HL-60 (cell line): ENCODE results near the gene PKDREJ.

Experiments used
- DNase-seq, 2 experiments: peaks; one replicate each; pipeline ENCODE4 v3.0.0-alpha.2; 2010 to 2020; ENCODE audit warnings: low read depth in 1 of 2, low spot score in 1 of 2
- H3K27ac ChIP-seq: fragments of 250-450 bp; sonication (Bioruptor Pico); replicated peaks from 2 replicates; pipeline ENCODE4 v1.5.1; 2020; ENCODE audit warnings: mild to moderate bottlenecking, moderate library complexity
- H3K27me3 ChIP-seq: fragments of 250-450 bp; sonication (Bioruptor Pico); 2 replicates; pipeline ENCODE4 v1.5.1; 2021; ENCODE audit warnings: mild to moderate bottlenecking, moderate library complexity; ENCODE audit not compliant: insufficient read depth, poor library complexity, severe bottlenecking
- H3K4me3 ChIP-seq: replicated peaks from 2 replicates; pipeline ENCODE4 v1.5.1; 2011; ENCODE audit warnings: mild to moderate bottlenecking, control low read depth, low read length; ENCODE audit not compliant: insufficient read depth
- CTCF ChIP-seq: IDR thresholded peaks from one replicate; pipeline ENCODE4 v1.5.1; 2011; ENCODE audit warnings: low read length, control low read depth, inconsistent platforms; ENCODE audit not compliant: insufficient read depth
- GABPA ChIP-seq: IDR thresholded peaks from 2 replicates; pipeline ENCODE4 v1.6.1; 2012; ENCODE audit warnings: low read depth
- POLR2AphosphoS5 ChIP-seq: IDR thresholded peaks from 2 replicates; pipeline ENCODE4 v1.6.1; 2012; ENCODE audit warnings: low read depth
- REST ChIP-seq: IDR thresholded peaks from 2 replicates; pipeline ENCODE4 v1.6.1; 2012; ENCODE audit warnings: low read depth; ENCODE audit not compliant: insufficient replicate concordance
- SPI1 ChIP-seq: IDR thresholded peaks from 2 replicates; pipeline ENCODE4 v1.6.1; 2012; ENCODE audit warnings: low read depth, mild to moderate bottlenecking, borderline replicate concordance

The PKDREJ gene

DNA sequence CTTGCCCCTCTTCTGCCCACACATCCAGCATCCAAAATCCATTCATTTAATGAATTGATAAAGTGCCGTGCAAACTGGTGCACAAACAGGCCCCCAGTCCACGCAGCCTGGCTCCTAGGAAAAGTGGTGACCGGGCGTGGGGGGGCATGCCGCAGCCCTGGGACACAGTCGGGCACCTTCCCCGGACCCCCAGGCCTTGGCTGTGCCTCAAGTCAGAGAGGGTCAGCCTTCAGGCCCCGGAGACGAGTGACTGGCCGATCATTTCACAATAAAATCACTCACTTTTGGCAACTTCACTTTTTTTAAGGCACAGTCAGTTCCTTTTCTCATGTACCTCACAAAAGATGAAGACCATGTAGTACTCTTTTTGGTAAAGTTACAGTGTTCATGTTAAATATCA, 21.1 kb downstream of the PKDREJ start:
- Histone ChIP-seq H3K4me3 (no peak overlapping the region), H3K27ac (no peak overlapping the region), H3K27me3 (no peaks in the 10 kb centered on the region)
- DNase-seq: peak in 1 of 2 experiments; percentile 8
- TF ChIP-seq POLR2AphosphoS5 (no peak), CTCF (no peak), SPI1 (no peak), REST (no peak), GABPA (no peak)

DNA sequence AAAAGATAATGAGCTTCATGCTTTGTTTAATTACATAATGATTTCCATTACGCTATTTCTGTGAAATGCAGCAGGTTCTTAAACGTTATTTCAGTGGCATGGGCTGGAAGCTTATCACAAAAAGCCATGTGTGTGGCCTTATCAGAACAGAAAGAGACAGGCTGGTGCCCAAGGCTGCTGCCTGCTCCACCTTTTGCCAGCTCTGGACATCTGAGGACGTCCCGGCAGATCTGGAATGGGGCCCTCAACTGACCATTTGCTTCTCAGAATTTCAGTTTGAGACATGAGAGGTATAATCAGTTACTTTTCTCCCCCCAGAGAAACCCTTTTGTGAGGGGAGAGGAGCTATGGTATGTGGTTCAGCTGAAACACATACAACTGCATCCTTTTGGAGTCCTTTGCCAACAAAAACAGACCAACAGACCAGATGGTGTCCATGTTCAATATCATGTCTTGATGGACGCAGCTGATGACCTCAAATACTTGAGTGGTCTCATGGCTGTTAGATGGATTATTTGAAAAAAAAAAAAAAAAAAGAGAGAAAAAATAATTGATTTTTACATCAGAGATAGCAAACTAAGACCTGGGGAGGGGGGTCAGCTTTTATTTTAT, 21.6 kb downstream of the PKDREJ start:
- H3K27ac ChIP-seq: no peak overlapping the region
- DNase-seq: no peak
- no peak overlapping the region for H3K4me3 ChIP-seq
- TF ChIP-seq POLR2AphosphoS5 (no peak), REST (no peak), SPI1 (no peak), GABPA (no peak), CTCF (no peak)
- H3K27me3 ChIP-seq: no peaks in the 10 kb centered on the region

DNA sequence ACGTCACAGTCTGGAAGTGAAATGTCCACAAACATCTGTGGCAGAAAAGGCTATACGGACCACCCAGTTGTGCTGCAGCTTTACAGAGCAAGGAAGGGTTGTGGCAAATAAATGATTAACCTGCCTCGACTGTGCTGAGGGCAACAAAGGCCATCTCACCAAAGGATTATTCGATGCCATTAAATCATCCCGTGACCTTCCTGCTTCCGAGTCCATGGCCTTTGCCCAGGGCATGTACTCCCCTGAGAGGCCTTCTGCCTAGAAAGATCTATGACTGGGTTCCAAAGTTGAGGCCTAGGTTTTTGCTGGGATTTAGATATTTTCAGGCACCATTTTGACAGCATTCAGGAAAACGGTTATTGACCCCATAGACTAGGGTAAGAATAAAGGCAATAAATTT, 22.2 kb downstream of the PKDREJ start:
- DNase-seq: no peak
- Histone ChIP-seq H3K4me3 (no peak overlapping the region), H3K27ac (no peak overlapping the region), H3K27me3 (no peaks in the 10 kb centered on the region)
- TF ChIP-seq GABPA: no peak
- TF ChIP-seq REST: no peak
- no peak for TF ChIP-seq CTCF
- no peak for TF ChIP-seq SPI1
- no peak for TF ChIP-seq POLR2AphosphoS5
